Stomach (tissue), 9 donors: ENCODE measurements around the gene GRID2IP. TPM values are rescaled to one million over a fixed set of nuclear protein-coding genes. Genes with fewer than 3 reads are reported as not detected.
"Not testable (repeated sequence)": the region's sequence is repeated elsewhere in the genome, so short reads cannot be mapped to it uniquely, and the experiment has no call there.

ENCODE experiments used
- DNase-seq, 2 donors: peaks; one replicate each; pipeline versions ENCODE4 v3.0.0 to v3.0.0-alpha.2; 2013 to 2019
- H3K27ac ChIP-seq, 5 donors: fragments of 200-600 bp in 4 of 5; sonication (generic) in 4 of 5; one replicate each; pipeline ENCODE4 v1.5.1; 2013 to 2019; ENCODE audit warnings: mild to moderate bottlenecking in 1 of 5, moderate library complexity in 1 of 5
- H3K27me3 ChIP-seq, 3 donors: fragments of 200-600 bp; sonication (generic); one replicate each; pipeline ENCODE4 v1.5.1; 2017 to 2019; ENCODE audit warnings: mixed run types in 1 of 3
- H3K36me3 ChIP-seq, 4 donors: fragments of 200-600 bp; sonication (generic); 1 replicate in 3 of 4; 2 replicates in 1 of 4; pipeline ENCODE4 v1.5.1; 2016 to 2019
- H3K4me1 ChIP-seq, 4 donors: fragments of 200-600 bp; sonication (generic); one replicate each; pipeline ENCODE4 v1.5.1; 2016 to 2019
- H3K4me3 ChIP-seq, 4 donors: fragments of 200-600 bp; sonication (generic) in 3 of 4; one replicate each; pipeline ENCODE4 v1.5.1; 2016 to 2019; ENCODE audit warnings: mild to moderate bottlenecking in 1 of 4
- H3K9me3 ChIP-seq, 4 donors: fragments of 200-600 bp; sonication (generic); one replicate each; pipeline ENCODE4 v1.5.1; 2016 to 2019
- EP300 ChIP-seq: sonication (generic); formaldehyde crosslinking; IDR thresholded peaks from one replicate; pipeline ENCODE4 v1.6.1; 2017; ENCODE audit warnings: antibody characterized with exemption
- POLR2A ChIP-seq, 4 donors: fragments of 450-650 bp; IDR thresholded peaks; one replicate each; pipeline ENCODE4 v1.6.1; 2016; ENCODE audit warnings: antibody characterized with exemption in 4 of 4, control low read depth in 2 of 4, mild to moderate bottlenecking in 1 of 4, moderate library complexity in 1 of 4
- POLR2AphosphoS5 ChIP-seq, 3 donors: sonication (generic); formaldehyde crosslinking; IDR thresholded peaks; one replicate each; pipeline ENCODE4 v1.6.1; 2016; ENCODE audit warnings: antibody characterized with exemption in 3 of 3
- WGBS, 5 donors: extraction: QIAGEN DNeasy Blood & Tissue Kit in 3 of 5; methylation state at CpG; one replicate each; pipeline versions ENCODE4 v1.1.5 to v1.1.7; 2013 to 2018; 5-methylcytosine and 5-hydroxymethylcytosine counted together
- intact Hi-C: fragments of 100-400 bp; cut with DNase I; formaldehyde crosslinking; loops from one replicate; pipeline ENCODE4 v1.15.1; 2023; ENCODE audit warnings: low total_unique reads
- polyA plus RNA-seq, 3 donors: library from polyadenylated mRNA; stranded (reverse); fragments of 200-250 nt; gene quantifications; one replicate each; pipeline ENCODE4 v1.2.3, GENCODE V29; 2013
- total RNA-seq, 5 donors: library from RNA; depleted of rRNA; stranded (reverse); fragments of >200 nt; gene quantifications; one replicate each; pipeline versions ENCODE4 v1.1.0 to v1.2.3, GENCODE V29; 2014 to 2016
- TF ChIP-seq, protein P1 (sequence below), 7 experiments: fragments of 450-650 bp in 4 of 7; fragments of 200-600 bp in 3 of 7; sonication (generic) in 3 of 7; IDR thresholded peaks; one replicate each; pipeline ENCODE4 v1.5.1; 2016 to 2019; ENCODE audit warnings: antibody characterized with exemption in 7 of 7, control low read depth in 2 of 7, mild to moderate bottlenecking in 1 of 7
- donor health status: healthy with polysubstance abuse.
- donor health status: Bipolar disorder and iron deficiency.
- donor health status: healthy.

GRID2IP gene
- total and polyA plus RNA-seq, 8 donors = 0.23 to 0.37 (median 0.25) TPM; not detected in 5

DNA sequence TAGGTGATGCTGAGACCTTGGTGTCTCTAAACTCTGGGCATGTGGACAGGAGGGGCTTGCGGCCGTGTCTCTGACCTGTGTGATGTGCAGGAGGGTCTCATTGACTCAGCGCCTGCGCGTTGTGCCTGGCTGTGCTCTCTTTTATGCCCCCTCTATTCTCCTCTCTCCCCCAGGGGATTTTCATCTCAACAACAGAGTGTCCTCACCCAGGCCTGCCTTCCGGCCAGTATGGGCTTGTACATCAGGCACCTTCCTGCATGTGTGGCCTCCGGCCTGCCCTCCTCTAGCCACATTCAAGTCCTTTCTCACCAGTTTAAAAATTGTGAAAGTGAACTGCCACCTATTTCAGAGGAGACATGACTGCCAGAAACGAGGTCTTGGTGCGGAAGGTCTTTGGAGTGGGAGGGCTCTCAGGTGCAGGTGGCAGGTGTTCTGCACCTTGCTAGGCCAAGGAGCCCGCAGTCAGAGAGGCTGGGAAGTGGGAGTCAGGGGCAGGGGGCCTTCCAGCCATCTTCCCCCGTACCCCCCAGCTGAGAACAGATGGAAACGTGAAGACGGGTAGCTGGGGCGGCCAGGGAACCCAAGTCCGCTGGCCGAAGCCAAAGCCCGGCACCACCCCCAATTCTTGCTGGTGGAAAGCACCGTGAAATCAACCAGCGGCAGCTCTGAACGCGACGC, 38.0 kb upstream of the GRID2IP start:
- no peaks in the 10 kb centered on the region for H3K9me3 ChIP-seq
- WGBS, 5 donors = 41 to 62% (median 50%) methylated on average over 15 to 22 of the region's 22 CpGs
- H3K36me3 ChIP-seq = peaks cover 20 to 76% (median 75%) of the 10 kb centered on the region in 4 donors
- TF ChIP-seq, protein P1, sequence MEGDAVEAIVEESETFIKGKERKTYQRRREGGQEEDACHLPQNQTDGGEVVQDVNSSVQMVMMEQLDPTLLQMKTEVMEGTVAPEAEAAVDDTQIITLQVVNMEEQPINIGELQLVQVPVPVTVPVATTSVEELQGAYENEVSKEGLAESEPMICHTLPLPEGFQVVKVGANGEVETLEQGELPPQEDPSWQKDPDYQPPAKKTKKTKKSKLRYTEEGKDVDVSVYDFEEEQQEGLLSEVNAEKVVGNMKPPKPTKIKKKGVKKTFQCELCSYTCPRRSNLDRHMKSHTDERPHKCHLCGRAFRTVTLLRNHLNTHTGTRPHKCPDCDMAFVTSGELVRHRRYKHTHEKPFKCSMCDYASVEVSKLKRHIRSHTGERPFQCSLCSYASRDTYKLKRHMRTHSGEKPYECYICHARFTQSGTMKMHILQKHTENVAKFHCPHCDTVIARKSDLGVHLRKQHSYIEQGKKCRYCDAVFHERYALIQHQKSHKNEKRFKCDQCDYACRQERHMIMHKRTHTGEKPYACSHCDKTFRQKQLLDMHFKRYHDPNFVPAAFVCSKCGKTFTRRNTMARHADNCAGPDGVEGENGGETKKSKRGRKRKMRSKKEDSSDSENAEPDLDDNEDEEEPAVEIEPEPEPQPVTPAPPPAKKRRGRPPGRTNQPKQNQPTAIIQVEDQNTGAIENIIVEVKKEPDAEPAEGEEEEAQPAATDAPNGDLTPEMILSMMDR (IDR thresholded peaks at IDR 0.05) = peak in 1 of 7 experiments; percentile 5
- no peak for TF ChIP-seq POLR2A (IDR thresholded peaks at IDR 0.05)
- DNase-seq = no peak
- intact Hi-C loops = no loop called here
- peak overlapping the region; percentile 84 to 92 (median 87) for H3K4me3 ChIP-seq
- H3K27ac ChIP-seq = peak overlapping the region; percentile 37 to 96 (median 81)
- peaks cover 17 to 23% (median 21%) of the 10 kb centered on the region in 4 donors for H3K4me1 ChIP-seq
- H3K27me3 ChIP-seq = no peaks in the 10 kb centered on the region

GRCh38 chr7:6588566-6588965, 37.3 kb upstream of the GRID2IP start:
- WGBS, 5 donors = 65 to 78% (median 72%) methylated on average over 9 of the region's 9 CpGs

DNA sequence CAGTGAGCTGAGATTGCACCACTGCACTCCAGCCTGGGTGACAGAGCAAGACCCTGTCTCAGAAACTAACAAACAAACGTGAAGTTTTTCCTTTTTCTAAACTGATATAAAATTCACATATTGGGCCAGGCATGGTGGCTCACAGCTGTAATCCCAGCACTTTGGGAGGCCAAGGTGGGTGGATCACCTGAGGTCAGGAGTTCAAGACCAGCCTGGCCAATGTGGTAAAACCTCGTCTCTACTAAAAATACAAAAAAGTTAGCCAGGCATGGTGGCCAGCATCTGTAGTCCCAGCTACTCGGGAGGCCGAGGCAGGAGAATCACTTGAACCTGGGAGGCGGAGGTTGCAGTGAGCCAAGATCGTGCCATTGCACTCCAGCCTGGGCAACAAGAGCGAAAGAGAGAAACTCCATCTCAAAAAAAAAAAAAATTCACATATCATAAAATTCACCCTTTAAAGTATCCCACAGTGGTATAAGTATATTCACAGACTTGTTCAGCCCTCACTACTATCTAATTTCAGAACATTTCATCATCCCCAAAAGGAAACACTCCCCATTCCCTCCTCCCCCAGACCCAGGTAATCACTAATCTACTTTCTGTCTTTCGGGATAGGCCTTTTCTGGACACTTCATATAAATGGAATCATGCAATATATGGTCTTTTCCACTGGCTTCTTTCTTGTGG, 34.6 kb upstream of the GRID2IP start:
- Histone ChIP-seq H3K36me3 (peaks cover 41 to 82% (median 78%) of the 10 kb centered on the region in 4 donors), H3K4me1 (peaks cover 9 to 12% (median 11%) of the 10 kb centered on the region in 4 donors)
- H3K4me3 ChIP-seq, H3K27me3 ChIP-seq, DNase-seq, H3K9me3 ChIP-seq, intact Hi-C loops, H3K27ac ChIP-seq: not testable (repeated sequence)
- WGBS, 5 donors = 90 to 96% (median 93%) methylated on average over 8 of the region's 8 CpGs

More at GRCh38 chr7:6588566-6588965, 37.3 kb upstream of the GRID2IP start:
- no peak overlapping the region for H3K4me3 ChIP-seq
- H3K27me3 ChIP-seq = no peaks in the 10 kb centered on the region
- H3K9me3 ChIP-seq = no peaks in the 10 kb centered on the region
- H3K27ac ChIP-seq = no peak overlapping the region
- H3K4me1 ChIP-seq = peaks cover 17 to 23% (median 21%) of the 10 kb centered on the region in 4 donors
- peaks cover 16 to 76% (median 74%) of the 10 kb centered on the region in 4 donors for H3K36me3 ChIP-seq
- TF ChIP-seq, protein P1 (IDR thresholded peaks at IDR 0.05) = no peak
- TF ChIP-seq EP300 (no peak), POLR2A (IDR thresholded peaks at IDR 0.05) (no peak), POLR2AphosphoS5 (IDR thresholded peaks at IDR 0.05) (no peak)
- no peak for DNase-seq
- intact Hi-C loops = no loop called here

- 91 to 100% (median 96%) methylated on average over 4 of the region's 4 CpGs for WGBS, 5 donors
- H3K27ac ChIP-seq = no peak overlapping the region
- DNase-seq = no peak
- intact Hi-C loops = no loop called here
- H3K27me3 ChIP-seq = no peaks in the 10 kb centered on the region
- H3K4me3 ChIP-seq = no peak overlapping the region
- H3K36me3 ChIP-seq = peaks cover 33 to 55% (median 52%) of the 10 kb centered on the region in 4 donors
- H3K4me1 ChIP-seq = peaks cover 0 to 16% (median 12%) of the 10 kb centered on the region in 4 donors
- TF ChIP-seq, protein P1 (IDR thresholded peaks at IDR 0.05) = no peak
- no peak for TF ChIP-seq POLR2AphosphoS5 (IDR thresholded peaks at IDR 0.05)
- TF ChIP-seq POLR2A (IDR thresholded peaks at IDR 0.05) = no peak
- TF ChIP-seq EP300 = no peak
- H3K9me3 ChIP-seq = no peaks in the 10 kb centered on the region
Measured at GRCh38 chr7:6579446-6579845, 28.2 kb upstream of the GRID2IP start.
